HG02610 (cell line): ENCODE measurements around the gene PLSCR5.

Source experiments
- ATAC-seq: cut with Tn5 transposase; IDR thresholded peaks from one replicate; pipeline ENCODE4 v1.9.1; 2021; ENCODE audit warnings: mild to moderate bottlenecking, moderate library complexity; ENCODE audit not compliant: unreplicated experiment

The PLSCR5 gene

DNA sequence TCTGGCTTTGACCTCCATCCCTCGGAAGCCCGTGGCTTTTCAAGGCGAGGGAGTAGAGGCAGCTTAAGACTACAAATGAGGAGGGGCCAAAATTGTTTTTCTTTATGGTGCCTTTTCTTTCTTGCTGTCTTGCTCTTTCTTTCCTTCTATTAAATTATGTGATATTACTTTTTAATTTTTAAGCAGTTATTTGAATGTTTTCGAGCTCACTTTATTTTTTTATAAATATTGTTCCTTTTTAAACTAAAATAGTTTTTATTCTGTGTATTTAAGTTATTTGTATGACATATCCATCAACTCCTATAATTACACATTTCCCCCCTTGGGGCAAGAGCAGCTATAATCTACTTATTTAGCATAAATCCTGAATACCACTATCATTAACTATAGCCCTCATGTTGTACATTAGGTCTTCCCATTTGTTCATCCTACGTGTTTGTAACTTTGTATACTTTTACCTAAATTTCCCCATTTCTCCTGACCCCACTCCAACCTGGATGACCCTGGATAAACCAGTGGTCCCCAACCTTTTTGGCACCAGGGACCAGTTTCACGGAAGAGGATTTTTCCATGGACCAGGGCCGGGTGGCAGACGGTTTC is 60.1 kb downstream of the PLSCR5 start:
- no peak for ATAC-seq

GRCh38 chr3:146544002-146544928 is 60.9 kb downstream of the PLSCR5 start, which contains the start of gene PLSCR1:
TSS of gene PLSCR1 (minus strand) at chr3:146544607. CDS start at chr3:146536552, 8,055 bp downstream.
- peak; percentile 73 for ATAC-seq

GRCh38 chr3:146543461-146544001 is 61.6 kb downstream of the PLSCR5 start:
- ATAC-seq = peak; percentile 0

DNA sequence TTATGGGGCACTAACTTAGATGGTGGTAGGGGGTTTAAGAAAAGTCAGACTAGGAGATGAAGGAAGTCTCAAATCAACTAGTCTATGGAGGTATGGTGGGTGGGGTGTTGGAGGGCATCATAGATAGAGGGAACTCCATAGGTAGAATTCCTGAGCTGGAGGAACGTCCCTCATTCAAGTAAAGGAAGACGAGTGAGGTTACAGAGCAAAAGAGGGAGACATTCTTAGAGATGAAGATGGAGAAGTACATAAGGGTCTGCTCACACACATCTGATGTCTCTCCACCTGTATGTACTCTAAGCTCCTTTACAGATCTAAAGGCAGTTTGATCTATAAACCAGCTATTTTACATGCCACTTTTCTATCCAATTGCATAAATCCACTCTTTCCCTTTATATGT is 62.2 kb downstream of the PLSCR5 start:
- ATAC-seq = no peak

DNA sequence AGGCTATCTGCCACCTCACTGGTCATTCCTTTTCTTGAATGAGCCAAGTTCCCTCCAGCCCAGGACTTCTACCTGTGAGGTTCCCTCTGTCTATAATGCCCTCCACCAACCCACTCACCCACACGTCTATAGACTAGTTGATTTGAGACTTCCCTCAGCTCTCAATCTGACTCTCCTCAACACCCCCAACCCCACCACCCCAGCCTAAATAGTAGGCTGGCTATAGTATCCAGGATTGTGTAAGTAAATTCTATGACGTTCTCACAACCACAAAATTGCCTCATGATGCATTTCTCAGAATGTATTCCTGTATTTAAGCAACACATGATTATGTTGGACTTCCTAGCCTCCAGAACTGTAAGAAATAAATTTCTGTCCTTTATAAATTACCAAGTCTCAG is 63.0 kb downstream of the PLSCR5 start:
- peak; percentile 12 for ATAC-seq

DNA sequence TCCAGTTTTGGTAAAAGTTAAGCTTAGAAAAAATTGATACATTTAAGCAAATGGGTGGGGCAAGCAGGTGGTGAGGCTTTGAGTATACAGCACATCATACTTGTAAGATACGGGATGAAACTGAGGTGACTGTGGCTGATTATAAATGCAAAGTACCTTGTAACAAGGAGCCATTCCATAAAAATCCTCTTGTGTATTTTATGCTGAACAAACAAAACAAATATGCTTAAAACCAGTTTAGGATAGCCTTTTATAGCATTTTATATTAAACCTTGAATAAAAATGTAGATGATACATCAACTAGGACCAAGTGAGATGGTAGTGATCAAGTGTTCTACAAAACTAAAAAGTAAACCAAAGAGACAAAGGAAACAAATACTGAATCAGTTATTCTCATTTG is 64.2 kb downstream of the PLSCR5 start:
- ATAC-seq = no peak

DNA sequence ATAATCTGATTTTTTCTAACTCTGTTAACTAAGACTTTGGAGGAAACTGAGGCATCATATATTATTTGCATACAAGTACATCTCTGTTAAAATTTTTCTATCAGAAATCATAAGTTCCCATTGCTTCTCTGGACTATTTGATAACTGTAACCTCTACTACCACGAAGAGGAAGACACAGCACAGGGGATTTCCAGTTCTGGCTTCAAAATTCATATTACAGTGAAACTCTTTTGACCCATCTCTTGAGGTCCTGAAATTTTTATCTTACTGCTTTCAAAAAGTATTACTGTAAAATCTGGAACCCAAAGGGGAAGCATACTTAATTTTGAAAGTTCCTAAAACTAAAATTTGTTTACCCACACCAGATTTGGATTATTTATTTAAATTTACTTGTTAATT is 64.9 kb downstream of the PLSCR5 start:
- ATAC-seq = peak; percentile 23

- no peak for ATAC-seq
These were observed 65.8 kb downstream of the PLSCR5 start for GRCh38 chr3:146539315-146539714.

- no peak for ATAC-seq
These were observed 67.5 kb downstream of the PLSCR5 start for GRCh38 chr3:146537603-146538002.

DNA sequence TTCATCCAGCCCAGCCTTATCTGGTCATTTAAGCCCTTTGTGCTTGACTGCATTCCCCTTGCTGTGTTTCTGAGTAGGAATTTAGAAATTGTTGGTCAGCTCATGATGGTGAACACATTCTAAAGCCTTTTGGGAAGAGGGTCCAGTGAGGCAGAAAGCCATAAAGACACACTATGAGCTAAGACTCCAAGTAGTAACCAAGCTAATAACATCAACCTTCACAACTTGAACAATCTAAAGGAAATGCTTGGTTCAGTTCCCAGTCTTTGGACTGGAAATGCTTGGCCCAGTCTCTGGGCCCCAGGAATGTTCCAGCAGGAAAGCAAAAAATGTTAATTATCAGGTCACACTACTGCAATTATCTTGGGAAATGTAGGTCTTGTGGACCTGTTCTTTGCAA is 68.5 kb downstream of the PLSCR5 start:
- no peak for ATAC-seq
